Measurements from ENCODE around the gene RAB30. TPM values are rescaled to one million over a fixed set of nuclear protein-coding genes. Genes with fewer than 3 reads are reported as not detected.

RAB30 gene
- total RNA-seq, 1 donor from 2014 or later: 73.8 TPM

- Mint-ChIP-seq H3K27ac (ENCODE audit: unreplicated experiment) (no peak overlapping the region), H3K9me3 (ENCODE audit: unreplicated experiment) (peaks cover 2% of the 10 kb centered on the region), H3K27me3 (ENCODE audit: unreplicated experiment) (no peaks in the 10 kb centered on the region), H3K36me3 (ENCODE audit: unreplicated experiment) (peaks cover 12% of the 10 kb centered on the region), H3K4me3 (ENCODE audit: unreplicated experiment) (no peak overlapping the region), H3K4me1 (ENCODE audit: unreplicated experiment) (peaks cover 69% of the 10 kb centered on the region)
- TF ChIP-seq CTCF (IDR thresholded peaks at IDR 0.05): no peak
- no peak for DNase-seq (ENCODE audit: extremely low spot score, unreplicated experiment)
Observed at GRCh38 chr11:83023410-83023809, 48.3 kb downstream of the RAB30 start.

- no peak for TF ChIP-seq CTCF (IDR thresholded peaks at IDR 0.05)
- Mint-ChIP-seq H3K36me3 (ENCODE audit: unreplicated experiment) (peaks cover 17% of the 10 kb centered on the region), H3K27ac (ENCODE audit: unreplicated experiment) (no peak overlapping the region), H3K9me3 (ENCODE audit: unreplicated experiment) (peaks cover 5% of the 10 kb centered on the region), H3K4me1 (ENCODE audit: unreplicated experiment) (peaks cover 56% of the 10 kb centered on the region), H3K27me3 (ENCODE audit: unreplicated experiment) (no peaks in the 10 kb centered on the region), H3K4me3 (ENCODE audit: unreplicated experiment) (no peak overlapping the region)
- DNase-seq (ENCODE audit: extremely low spot score, unreplicated experiment): no peak
Observed at GRCh38 chr11:83021780-83022125, 49.9 kb downstream of the RAB30 start.

GRCh38 chr11:83020942-83021779 lies 50.5 kb downstream of the RAB30 start:
- H3K36me3 Mint-ChIP-seq (ENCODE audit: unreplicated experiment): peaks cover 14% of the 10 kb centered on the region
- peaks cover 50% of the 10 kb centered on the region for H3K4me1 Mint-ChIP-seq (ENCODE audit: unreplicated experiment)
- no peaks in the 10 kb centered on the region for H3K27me3 Mint-ChIP-seq (ENCODE audit: unreplicated experiment)
- no peak for TF ChIP-seq CTCF (IDR thresholded peaks at IDR 0.05)
- no peak overlapping the region for H3K27ac Mint-ChIP-seq (ENCODE audit: unreplicated experiment)
- no peak for DNase-seq (ENCODE audit: extremely low spot score, unreplicated experiment)
- H3K4me3 Mint-ChIP-seq (ENCODE audit: unreplicated experiment): no peak overlapping the region
- H3K9me3 Mint-ChIP-seq (ENCODE audit: unreplicated experiment): peaks cover 5% of the 10 kb centered on the region

- H3K36me3 Mint-ChIP-seq (ENCODE audit: unreplicated experiment): peaks cover 17% of the 10 kb centered on the region
- TF ChIP-seq CTCF (IDR thresholded peaks at IDR 0.05): no peak
- no peak for DNase-seq (ENCODE audit: extremely low spot score, unreplicated experiment)
- H3K4me3 Mint-ChIP-seq (ENCODE audit: unreplicated experiment): no peak overlapping the region
- H3K27ac Mint-ChIP-seq (ENCODE audit: unreplicated experiment): peak overlapping the region; percentile 68
- peaks cover 5% of the 10 kb centered on the region for H3K9me3 Mint-ChIP-seq (ENCODE audit: unreplicated experiment)
- H3K27me3 Mint-ChIP-seq (ENCODE audit: unreplicated experiment): no peaks in the 10 kb centered on the region
- H3K4me1 Mint-ChIP-seq (ENCODE audit: unreplicated experiment): peaks cover 49% of the 10 kb centered on the region
Observed at GRCh38 chr11:83019888-83020579, 51.7 kb downstream of the RAB30 start.

GRCh38 chr11:83014951-83015350 lies 56.7 kb downstream of the RAB30 start:
- no peaks in the 10 kb centered on the region for H3K27me3 Mint-ChIP-seq (ENCODE audit: unreplicated experiment)
- peaks cover 9% of the 10 kb centered on the region for H3K36me3 Mint-ChIP-seq (ENCODE audit: unreplicated experiment)
- peaks cover 5% of the 10 kb centered on the region for H3K9me3 Mint-ChIP-seq (ENCODE audit: unreplicated experiment)
- peak overlapping the region; percentile 17 for H3K27ac Mint-ChIP-seq (ENCODE audit: unreplicated experiment)
- no peak for DNase-seq (ENCODE audit: extremely low spot score, unreplicated experiment)
- no peak for TF ChIP-seq CTCF (IDR thresholded peaks at IDR 0.05)
- H3K4me1 Mint-ChIP-seq (ENCODE audit: unreplicated experiment): peaks cover 70% of the 10 kb centered on the region
- no peak overlapping the region for H3K4me3 Mint-ChIP-seq (ENCODE audit: unreplicated experiment)
